Ovary (tissue), 9 donors: ENCODE measurements around the gene ITSN1. TPM values are rescaled to one million over a fixed set of nuclear protein-coding genes. Genes with fewer than 3 reads are reported as not detected.

ENCODE experiments used
- DNase-seq, 5 donors: peaks; one replicate each; pipeline ENCODE4 v3.0.0-alpha.2; 2019 to 2020
- H3K27ac ChIP-seq, 2 donors: fragments of 200-600 bp; one replicate each; pipeline versions ENCODE4 v1.5.1 to v1.8.0; 2019 to 2022
- H3K27me3 ChIP-seq: fragments of 200-600 bp; one replicate; pipeline ENCODE4 v1.8.0; 2022
- H3K36me3 ChIP-seq: fragments of 200-600 bp; sonication (generic); one replicate; pipeline ENCODE4 v1.5.1; 2019
- H3K4me1 ChIP-seq: one replicate; pipeline ENCODE4 v1.8.1; 2013; ENCODE audit warnings: mild to moderate bottlenecking, moderate library complexity; ENCODE audit not compliant: insufficient read depth
- H3K4me3 ChIP-seq: fragments of 200-600 bp; sonication (generic); one replicate; pipeline ENCODE4 v1.5.1; 2017
- H3K9me3 ChIP-seq, 2 donors: fragments of 200-600 bp in 1 of 2; sonication (generic) in 1 of 2; one replicate each; pipeline versions ENCODE4 v1.5.1 to v1.8.1; 2013 to 2019; ENCODE audit warnings: mild to moderate bottlenecking in 1 of 2, moderate library complexity in 1 of 2
- EP300 ChIP-seq: sonication (generic); formaldehyde crosslinking; IDR thresholded peaks from one replicate; pipeline ENCODE4 v1.6.1; 2017; ENCODE audit warnings: antibody characterized with exemption
- POLR2A ChIP-seq: fragments of 450-650 bp; IDR thresholded peaks from one replicate; pipeline ENCODE4 v1.6.1; 2017; ENCODE audit warnings: antibody characterized with exemption, mild to moderate bottlenecking, moderate library complexity
- WGBS, 3 donors: extraction: QIAGEN DNeasy Blood & Tissue Kit in 1 of 3; methylation state at CpG; one replicate each; pipeline versions ENCODE4 v1.1.5 to v1.1.7; 2013 to 2017; 5-methylcytosine and 5-hydroxymethylcytosine counted together
- intact Hi-C, 4 donors: fragments of 100-400 bp; cut with DNase I; formaldehyde crosslinking; loops; one replicate each; pipeline versions ENCODE4 v1.11.0 to v1.15.1; 2022 to 2023
- polyA plus RNA-seq, 2 donors: library from polyadenylated mRNA; stranded (reverse); fragments of 200-250 nt in 1 of 2; fragments of 350-450 nt in 1 of 2; fragmentation: Illumina TruSeq in 1 of 2; extraction: RNeasy Lipid Tissue Mini Kit (QIAGEN cat#74804) in 1 of 2; gene quantifications; one replicate each; pipeline ENCODE4 v1.2.3, GENCODE V29; 2013 to 2014
- total RNA-seq, 7 donors: library from RNA; depleted of rRNA in 2 of 7; stranded (reverse); fragments of >200 nt in 2 of 7; fragmentation: NEBNext Ultra II Directional in 3 of 7; extraction: Animal tissue kit (Norgen Biotek cat#: 25700) in 3 of 7; gene quantifications; one replicate each; pipeline versions ENCODE4 v1.1.0 to v1.2.4, GENCODE V29; 2016 to 2023
- TF ChIP-seq, protein P1 (sequence below), 3 donors: fragments of 450-650 bp in 2 of 3; fragments of 200-600 bp in 1 of 3; IDR thresholded peaks; one replicate each; pipeline versions ENCODE4 v1.5.1 to v1.8.0; 2016 to 2022; ENCODE audit warnings: antibody characterized with exemption in 3 of 3, mild to moderate bottlenecking in 1 of 3
- donor health status: DM: no; HTN: no; CAD: no; lungs with moderate emphysema.
- donor health status: DM: no; HTN: no; CAD: no.
- donor health status: Bipolar disorder and iron deficiency.
- donor health status: DM: yes; HTN: yes; CAD: no.
- donor health status: DM: no; HTN: no; CAD: no.
- donor health status: DM: yes; HTN: yes; CAD: no.

ITSN1 gene
- total and polyA plus RNA-seq, 9 donors = 22.6 to 61.3 (median 36.4) TPM

- intact Hi-C loops = no loop called here
- Histone ChIP-seq H3K27me3 (no peaks in the 10 kb centered on the region), H3K4me3 (no peak overlapping the region), H3K27ac (no peak overlapping the region), H3K9me3 (no peaks in the 10 kb centered on the region), H3K4me1 (peaks cover 6% of the 10 kb centered on the region), H3K36me3 (no peaks in the 10 kb centered on the region)
- no peak for DNase-seq
- no peak for TF ChIP-seq EP300
- TF ChIP-seq, protein P1, sequence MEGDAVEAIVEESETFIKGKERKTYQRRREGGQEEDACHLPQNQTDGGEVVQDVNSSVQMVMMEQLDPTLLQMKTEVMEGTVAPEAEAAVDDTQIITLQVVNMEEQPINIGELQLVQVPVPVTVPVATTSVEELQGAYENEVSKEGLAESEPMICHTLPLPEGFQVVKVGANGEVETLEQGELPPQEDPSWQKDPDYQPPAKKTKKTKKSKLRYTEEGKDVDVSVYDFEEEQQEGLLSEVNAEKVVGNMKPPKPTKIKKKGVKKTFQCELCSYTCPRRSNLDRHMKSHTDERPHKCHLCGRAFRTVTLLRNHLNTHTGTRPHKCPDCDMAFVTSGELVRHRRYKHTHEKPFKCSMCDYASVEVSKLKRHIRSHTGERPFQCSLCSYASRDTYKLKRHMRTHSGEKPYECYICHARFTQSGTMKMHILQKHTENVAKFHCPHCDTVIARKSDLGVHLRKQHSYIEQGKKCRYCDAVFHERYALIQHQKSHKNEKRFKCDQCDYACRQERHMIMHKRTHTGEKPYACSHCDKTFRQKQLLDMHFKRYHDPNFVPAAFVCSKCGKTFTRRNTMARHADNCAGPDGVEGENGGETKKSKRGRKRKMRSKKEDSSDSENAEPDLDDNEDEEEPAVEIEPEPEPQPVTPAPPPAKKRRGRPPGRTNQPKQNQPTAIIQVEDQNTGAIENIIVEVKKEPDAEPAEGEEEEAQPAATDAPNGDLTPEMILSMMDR (IDR thresholded peaks at IDR 0.05) = no peak
These were observed 109.2 kb downstream of the ITSN1 start for GRCh38 chr21:33751533-33751932.

DNA sequence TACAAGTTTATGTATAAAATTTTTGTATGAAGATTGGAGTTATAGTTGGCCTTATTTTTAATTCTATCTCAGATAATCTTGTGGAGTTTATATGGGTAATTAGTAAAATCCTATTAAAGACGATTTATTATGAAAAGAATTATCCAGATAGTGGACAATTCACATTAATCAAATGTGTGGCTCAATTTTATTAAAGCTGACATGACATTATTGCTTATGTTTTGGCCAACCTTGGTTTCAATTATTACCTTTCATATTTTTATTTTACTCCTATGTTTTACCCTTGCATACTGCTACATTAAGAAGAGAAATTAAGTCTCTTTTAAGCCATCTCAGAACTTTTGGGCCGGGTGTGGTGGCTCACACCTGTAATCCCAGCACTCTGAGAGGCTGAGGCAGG is 110.0 kb downstream of the ITSN1 start:
- no peaks in the 10 kb centered on the region for H3K9me3 ChIP-seq
- no peak overlapping the region for H3K4me3 ChIP-seq
- no peak overlapping the region for H3K27ac ChIP-seq
- H3K36me3 ChIP-seq = no peaks in the 10 kb centered on the region
- peaks cover 6% of the 10 kb centered on the region for H3K4me1 ChIP-seq
- no peak for DNase-seq
- 71 to 74% (median 74%) methylated on average over 2 of the region's 2 CpGs for WGBS, 3 donors
- H3K27me3 ChIP-seq = no peaks in the 10 kb centered on the region
- intact Hi-C loops = no loop called here
- TF ChIP-seq POLR2A (no peak), EP300 (no peak)
- TF ChIP-seq, protein P1 (IDR thresholded peaks at IDR 0.05) = no peak

- Histone ChIP-seq H3K27me3 (no peaks in the 10 kb centered on the region), H3K9me3 (no peaks in the 10 kb centered on the region), H3K36me3 (no peaks in the 10 kb centered on the region), H3K4me1 (peaks cover 6% of the 10 kb centered on the region), H3K4me3 (no peak overlapping the region), H3K27ac (no peak overlapping the region)
- intact Hi-C loops = no loop called here
- WGBS, 3 donors = 21 to 35% (median 25%) methylated on average over 1 of the region's 1 CpG
- DNase-seq = no peak
- TF ChIP-seq EP300 (no peak), POLR2A (no peak)
- TF ChIP-seq, protein P1 (IDR thresholded peaks at IDR 0.05) = no peak
These were observed 111.6 kb downstream of the ITSN1 start for GRCh38 chr21:33753886-33754285.

- no peak for DNase-seq
These were observed 112.2 kb downstream of the ITSN1 start for GRCh38 chr21:33754481-33754880.

More at GRCh38 chr21:33754481-33754880, 112.2 kb downstream of the ITSN1 start:
- intact Hi-C loops = no loop called here
- no peak overlapping the region for H3K4me3 ChIP-seq
- no peak overlapping the region for H3K27ac ChIP-seq
- H3K9me3 ChIP-seq = no peaks in the 10 kb centered on the region
- 64 to 69% (median 68%) methylated on average over 4 of the region's 4 CpGs for WGBS, 3 donors
- no peaks in the 10 kb centered on the region for H3K27me3 ChIP-seq
- peaks cover 6% of the 10 kb centered on the region for H3K4me1 ChIP-seq
- TF ChIP-seq POLR2A (no peak), EP300 (no peak)
- TF ChIP-seq, protein P1 (IDR thresholded peaks at IDR 0.05) = no peak
- no peaks in the 10 kb centered on the region for H3K36me3 ChIP-seq
